Osteocyte (in vitro differentiated cells): ENCODE results near the gene CTAG1A. TPM values are rescaled to one million over a fixed set of nuclear protein-coding genes. Genes with fewer than 3 reads are reported as not detected.
A peak's percentile ranks its signal among the peaks of the same experiment; 100 is the strongest.
"Not testable (repeated sequence)": the region's sequence is repeated elsewhere in the genome, so short reads cannot be mapped to it uniquely, and the experiment has no call there.

Source experiments
- DNase-seq: peaks from one replicate; pipeline ENCODE4 v3.0.0; 2021; ENCODE audit warnings: mixed read lengths; ENCODE audit not compliant: unreplicated experiment; ENCODE audit errors: extremely low spot score
- H3K27ac Mint-ChIP-seq: one replicate; pipeline ENCODE4 v1.8.0; 2021; ENCODE audit warnings: mild to moderate bottlenecking, mixed read lengths; ENCODE audit not compliant: unreplicated experiment
- H3K27me3 Mint-ChIP-seq: one replicate; pipeline ENCODE4 v1.8.0; 2021; ENCODE audit warnings: mixed read lengths; ENCODE audit not compliant: unreplicated experiment
- H3K36me3 Mint-ChIP-seq: one replicate; pipeline ENCODE4 v1.8.0; 2021; ENCODE audit warnings: mixed read lengths; ENCODE audit not compliant: unreplicated experiment
- H3K4me1 Mint-ChIP-seq: one replicate; pipeline ENCODE4 v1.8.0; 2021; ENCODE audit warnings: mixed read lengths; ENCODE audit not compliant: unreplicated experiment
- H3K4me3 Mint-ChIP-seq: one replicate; pipeline ENCODE4 v1.8.0; 2021; ENCODE audit warnings: mild to moderate bottlenecking, moderate library complexity, mixed read lengths; ENCODE audit not compliant: unreplicated experiment
- H3K9me3 Mint-ChIP-seq: one replicate; pipeline ENCODE4 v1.8.0; 2021; ENCODE audit warnings: mixed read lengths; ENCODE audit not compliant: unreplicated experiment
- total RNA-seq: library from RNA; stranded (reverse); gene quantifications from 2 replicates; pipeline ENCODE4 v1.2.1, GENCODE V29; 2021
- TF ChIP-seq, protein P1 (sequence below): fragments of 200-600 bp; sonication (generic); IDR thresholded peaks from 2 replicates; pipeline ENCODE4 v1.5.0; 2021; ENCODE audit warnings: antibody characterized with exemption, mild to moderate bottlenecking, moderate library complexity

CTAG1A gene
- total RNA-seq, 1 donor from 2014 or later: not detected

DNA sequence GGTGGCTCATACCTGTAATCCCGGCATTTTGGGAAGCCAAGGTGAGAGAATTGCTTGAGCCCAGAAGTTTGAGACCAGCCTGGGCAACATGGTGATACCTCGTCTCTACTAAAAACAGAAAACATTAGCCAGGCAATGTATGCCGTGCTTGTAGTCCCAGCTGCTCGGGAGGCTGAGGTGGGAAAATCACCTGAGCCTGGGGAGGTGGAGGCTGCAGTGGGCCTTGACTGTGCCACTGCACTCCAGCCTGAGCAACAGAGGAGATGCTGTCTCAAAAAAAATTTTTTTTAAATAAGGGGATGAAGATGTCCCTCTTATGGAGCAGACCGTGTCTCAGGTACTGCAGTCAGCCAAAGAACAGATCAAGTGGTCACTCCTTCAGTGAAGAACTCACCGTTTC is 20.6 kb downstream of the CTAG1A start:
- no peaks in the 10 kb centered on the region for H3K27me3 Mint-ChIP-seq
- TF ChIP-seq, protein P1, sequence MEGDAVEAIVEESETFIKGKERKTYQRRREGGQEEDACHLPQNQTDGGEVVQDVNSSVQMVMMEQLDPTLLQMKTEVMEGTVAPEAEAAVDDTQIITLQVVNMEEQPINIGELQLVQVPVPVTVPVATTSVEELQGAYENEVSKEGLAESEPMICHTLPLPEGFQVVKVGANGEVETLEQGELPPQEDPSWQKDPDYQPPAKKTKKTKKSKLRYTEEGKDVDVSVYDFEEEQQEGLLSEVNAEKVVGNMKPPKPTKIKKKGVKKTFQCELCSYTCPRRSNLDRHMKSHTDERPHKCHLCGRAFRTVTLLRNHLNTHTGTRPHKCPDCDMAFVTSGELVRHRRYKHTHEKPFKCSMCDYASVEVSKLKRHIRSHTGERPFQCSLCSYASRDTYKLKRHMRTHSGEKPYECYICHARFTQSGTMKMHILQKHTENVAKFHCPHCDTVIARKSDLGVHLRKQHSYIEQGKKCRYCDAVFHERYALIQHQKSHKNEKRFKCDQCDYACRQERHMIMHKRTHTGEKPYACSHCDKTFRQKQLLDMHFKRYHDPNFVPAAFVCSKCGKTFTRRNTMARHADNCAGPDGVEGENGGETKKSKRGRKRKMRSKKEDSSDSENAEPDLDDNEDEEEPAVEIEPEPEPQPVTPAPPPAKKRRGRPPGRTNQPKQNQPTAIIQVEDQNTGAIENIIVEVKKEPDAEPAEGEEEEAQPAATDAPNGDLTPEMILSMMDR: no peak
- no peak overlapping the region for H3K4me3 Mint-ChIP-seq

DNA sequence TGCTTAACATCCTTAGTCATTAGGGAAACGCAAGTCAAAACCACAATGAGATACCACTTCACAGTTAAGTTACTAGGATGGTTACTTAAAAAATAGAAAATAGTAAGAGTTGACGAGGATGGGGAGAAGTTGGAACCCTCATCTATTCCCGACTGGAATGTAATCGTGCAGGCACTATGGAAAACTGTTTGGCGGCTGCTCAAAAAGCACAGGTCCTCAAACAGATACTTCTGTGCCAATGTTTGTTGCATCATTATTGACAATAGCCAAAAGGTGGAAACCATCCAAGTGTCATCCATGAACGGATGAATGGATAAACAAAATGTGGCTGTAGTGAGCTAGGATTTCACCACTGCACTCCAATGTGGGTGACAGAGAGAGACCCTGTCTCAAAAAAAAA is 22.4 kb downstream of the CTAG1A start:
- Mint-ChIP-seq H3K36me3 (no peaks in the 10 kb centered on the region), H3K9me3 (peaks cover 7% of the 10 kb centered on the region), H3K27me3 (no peaks in the 10 kb centered on the region), H3K27ac (no peak overlapping the region), H3K4me1 (peaks cover 16% of the 10 kb centered on the region), H3K4me3 (no peak overlapping the region)
- TF ChIP-seq, protein P1: no peak
- DNase-seq: peak; percentile 4

More for the DNA sequence above, 20.6 kb downstream of the CTAG1A start:
- Mint-ChIP-seq H3K36me3 (no peaks in the 10 kb centered on the region), H3K9me3 (peaks cover 7% of the 10 kb centered on the region), H3K27ac (no peak overlapping the region), H3K4me1 (peaks cover 25% of the 10 kb centered on the region)
- DNase-seq: peak; percentile 36

GRCh38 chrX:154607976-154608375 is 23.0 kb downstream of the CTAG1A start:
- H3K4me1 Mint-ChIP-seq: peaks cover 16% of the 10 kb centered on the region
- peak; percentile 69 for DNase-seq
- H3K27ac Mint-ChIP-seq, H3K9me3 Mint-ChIP-seq, H3K36me3 Mint-ChIP-seq, H3K27me3 Mint-ChIP-seq, H3K4me3 Mint-ChIP-seq: not testable (repeated sequence)

DNA sequence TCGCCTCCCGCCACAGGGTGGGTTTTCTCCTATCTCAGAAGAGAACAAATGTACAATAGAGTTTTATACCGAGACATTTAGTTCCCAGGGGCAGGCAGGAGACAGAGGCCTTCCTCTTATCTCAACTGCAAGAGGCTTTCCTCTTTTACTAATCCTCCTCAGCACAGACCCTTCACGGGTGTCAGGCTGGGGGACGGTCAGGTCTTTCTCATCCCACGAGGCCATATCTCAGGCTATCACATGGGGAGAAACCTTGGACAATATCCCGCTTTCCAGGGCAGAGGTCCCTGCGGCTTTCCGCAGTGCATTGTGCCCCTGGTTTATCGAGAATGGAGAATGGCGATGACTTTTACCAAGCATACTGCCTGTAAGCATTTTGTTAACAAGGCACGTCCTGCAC is 23.9 kb downstream of the CTAG1A start:
- H3K9me3 Mint-ChIP-seq, DNase-seq: not testable (repeated sequence)

GRCh38 chrX:154611146-154611545 is 26.2 kb downstream of the CTAG1A start:
- not testable (repeated sequence) for H3K27ac Mint-ChIP-seq, H3K27me3 Mint-ChIP-seq, H3K4me1 Mint-ChIP-seq, H3K9me3 Mint-ChIP-seq, DNase-seq, H3K36me3 Mint-ChIP-seq, H3K4me3 Mint-ChIP-seq

More for the DNA sequence above, 23.9 kb downstream of the CTAG1A start:
- H3K4me3 Mint-ChIP-seq, H3K4me1 Mint-ChIP-seq, H3K27ac Mint-ChIP-seq, H3K27me3 Mint-ChIP-seq, H3K36me3 Mint-ChIP-seq: not testable (repeated sequence)

DNA sequence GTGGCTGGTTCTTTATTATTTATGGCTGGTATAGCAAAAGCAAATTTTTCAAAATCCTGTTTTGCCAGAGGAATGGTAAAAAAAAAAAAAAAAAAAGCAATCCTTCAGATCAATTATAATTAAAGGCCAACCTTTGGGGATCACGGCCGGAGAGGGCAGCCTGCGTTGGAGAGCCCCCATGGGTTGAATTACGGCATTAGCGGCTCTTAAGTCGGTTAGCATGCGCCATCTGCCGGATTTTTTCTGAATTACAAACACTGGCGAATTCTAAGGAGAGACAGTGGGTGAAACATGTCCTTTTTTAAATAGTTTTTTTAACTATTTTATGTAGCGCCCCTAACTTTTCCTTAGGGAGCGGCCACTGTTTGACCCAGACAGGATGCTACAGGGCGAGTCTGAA is 28.7 kb downstream of the CTAG1A start:
- not testable (repeated sequence) for H3K27ac Mint-ChIP-seq, H3K27me3 Mint-ChIP-seq, H3K4me1 Mint-ChIP-seq, DNase-seq, H3K4me3 Mint-ChIP-seq, H3K36me3 Mint-ChIP-seq, H3K9me3 Mint-ChIP-seq

GRCh38 chrX:154619182-154619581 is 34.2 kb downstream of the CTAG1A start, which contains the start of gene CTAG1B:
CTAG1B (minus strand) TSS chrX:154619282; CDS start chrX:154619218, 64 bp downstream.
- not testable (repeated sequence) for H3K27me3 Mint-ChIP-seq, DNase-seq, H3K36me3 Mint-ChIP-seq, H3K4me3 Mint-ChIP-seq, H3K27ac Mint-ChIP-seq, H3K9me3 Mint-ChIP-seq, H3K4me1 Mint-ChIP-seq

GRCh38 chrX:154620767-154621414 is 36.0 kb downstream of the CTAG1A start:
- not testable (repeated sequence) for H3K27me3 Mint-ChIP-seq, H3K27ac Mint-ChIP-seq, H3K36me3 Mint-ChIP-seq, H3K9me3 Mint-ChIP-seq, H3K4me3 Mint-ChIP-seq, H3K4me1 Mint-ChIP-seq, DNase-seq

DNA sequence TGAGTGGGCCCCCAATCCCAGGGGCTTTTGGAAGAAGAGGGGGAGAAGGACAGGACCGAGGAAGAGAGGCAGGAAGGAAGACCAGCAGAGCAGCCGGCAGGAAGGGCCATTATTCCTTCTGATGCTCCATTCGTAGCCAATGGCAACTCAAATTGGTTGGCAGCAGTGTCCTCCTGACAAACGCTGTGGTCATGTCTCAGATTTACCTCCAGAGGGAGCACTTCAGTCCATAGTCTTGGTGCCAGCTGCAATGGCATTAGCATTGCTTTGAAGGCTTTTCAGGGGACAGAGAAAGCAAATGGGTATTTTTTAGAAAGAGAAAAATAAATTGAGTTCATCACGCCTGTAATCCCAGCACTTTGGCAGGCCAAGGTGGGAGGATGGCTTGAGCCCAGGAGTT is 44.0 kb downstream of the CTAG1A start:
- not testable (repeated sequence) for H3K4me1 Mint-ChIP-seq, H3K27me3 Mint-ChIP-seq, H3K27ac Mint-ChIP-seq, H3K9me3 Mint-ChIP-seq, H3K36me3 Mint-ChIP-seq, H3K4me3 Mint-ChIP-seq, DNase-seq

GRCh38 chrX:154630949-154631348 is 46.0 kb downstream of the CTAG1A start:
- not testable (repeated sequence) for H3K36me3 Mint-ChIP-seq, H3K9me3 Mint-ChIP-seq, H3K4me3 Mint-ChIP-seq, DNase-seq, H3K27me3 Mint-ChIP-seq, H3K27ac Mint-ChIP-seq, H3K4me1 Mint-ChIP-seq

GRCh38 chrX:154633661-154634060 is 48.7 kb downstream of the CTAG1A start:
- H3K27ac Mint-ChIP-seq, H3K4me1 Mint-ChIP-seq, H3K4me3 Mint-ChIP-seq, H3K9me3 Mint-ChIP-seq, H3K36me3 Mint-ChIP-seq, DNase-seq, H3K27me3 Mint-ChIP-seq: not testable (repeated sequence)
